ENCODE measurements around the gene COL7A1.
A peak's percentile ranks its signal among the peaks of the same experiment; 100 is the strongest.
"Not testable (repeated sequence)": the region's sequence is repeated elsewhere in the genome, so short reads cannot be mapped to it uniquely, and the experiment has no call there.

COL7A1 gene

DNA sequence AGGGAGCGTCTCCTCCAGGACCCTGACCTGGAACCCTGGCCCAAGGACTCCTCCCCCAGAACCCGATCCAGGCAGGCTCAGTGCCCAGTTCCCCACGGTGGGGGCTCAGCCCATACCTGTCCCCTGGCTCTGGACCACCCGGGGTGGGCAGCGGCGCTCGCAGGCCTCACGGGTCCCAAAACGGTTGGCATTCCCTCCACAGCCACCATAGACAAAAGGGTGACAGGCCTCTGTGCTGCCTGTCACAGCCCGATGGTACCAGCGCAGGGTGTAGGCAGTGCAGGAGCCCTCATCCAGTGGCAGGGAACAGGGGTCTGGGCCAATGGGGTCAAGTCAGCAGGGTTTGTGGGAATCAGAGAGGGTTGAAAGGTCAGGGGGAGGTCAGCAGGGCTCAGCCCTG, 30.5 kb downstream of the COL7A1 start:
- DNase-seq (ENCODE audit: low read depth in 1 of 2, low spot score in 1 of 2) = no peak

DNA sequence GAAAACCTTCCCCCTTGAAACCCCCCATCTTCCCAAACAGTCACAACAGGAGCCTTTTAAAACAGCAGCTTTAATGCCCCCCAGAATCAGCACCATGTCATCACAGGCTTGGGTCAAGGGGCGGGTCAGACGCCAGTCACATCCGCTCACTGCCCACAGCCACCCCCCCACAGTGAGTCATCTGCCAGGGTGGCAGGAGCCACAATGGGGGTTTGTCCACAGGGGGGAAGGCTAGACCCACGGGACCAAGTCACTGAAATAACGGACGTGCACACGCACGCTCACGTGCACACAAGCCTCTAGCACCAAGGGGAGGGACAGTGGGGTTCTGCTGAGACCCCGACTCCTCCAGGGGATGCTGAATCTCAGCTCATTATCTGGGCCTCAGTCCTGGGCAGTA, 31.1 kb downstream of the COL7A1 start:
- DNase-seq (ENCODE audit: low read depth in 1 of 2, low spot score in 1 of 2) = no peak

DNA sequence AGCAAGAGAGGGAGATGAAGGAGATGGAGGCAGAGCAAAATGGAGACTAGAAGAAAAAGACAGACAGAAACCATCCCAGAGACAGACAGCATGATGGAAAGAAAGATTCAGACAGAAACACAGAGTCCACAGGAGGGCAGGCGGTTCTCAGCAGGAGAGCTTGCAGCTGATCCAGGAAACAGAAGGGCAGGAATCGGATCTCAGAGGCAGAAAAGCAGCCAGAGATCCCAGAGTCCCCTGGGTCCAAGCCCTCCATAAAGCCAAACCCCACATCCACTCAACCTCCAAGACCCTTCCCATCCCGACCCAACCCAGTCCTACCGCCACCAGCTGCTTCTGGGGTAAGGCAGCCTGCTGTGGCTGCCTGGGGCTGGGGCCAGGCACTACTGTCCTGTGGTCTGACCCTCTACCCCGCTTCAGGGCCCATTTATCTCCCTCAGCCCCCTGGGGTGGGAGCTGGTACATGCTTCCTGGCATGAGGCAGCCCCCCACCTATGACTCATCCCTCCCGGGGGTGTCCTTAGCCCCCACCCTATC, 31.7 kb downstream of the COL7A1 start, which contains the start of gene UCN2:
Gene UCN2 (minus strand): TSS at position 400 of the 537 bp plus-strand sequence. CDS start 657 bp downstream, outside the sequence.
- no peak for DNase-seq (ENCODE audit: low read depth in 1 of 2, low spot score in 1 of 2)

DNA sequence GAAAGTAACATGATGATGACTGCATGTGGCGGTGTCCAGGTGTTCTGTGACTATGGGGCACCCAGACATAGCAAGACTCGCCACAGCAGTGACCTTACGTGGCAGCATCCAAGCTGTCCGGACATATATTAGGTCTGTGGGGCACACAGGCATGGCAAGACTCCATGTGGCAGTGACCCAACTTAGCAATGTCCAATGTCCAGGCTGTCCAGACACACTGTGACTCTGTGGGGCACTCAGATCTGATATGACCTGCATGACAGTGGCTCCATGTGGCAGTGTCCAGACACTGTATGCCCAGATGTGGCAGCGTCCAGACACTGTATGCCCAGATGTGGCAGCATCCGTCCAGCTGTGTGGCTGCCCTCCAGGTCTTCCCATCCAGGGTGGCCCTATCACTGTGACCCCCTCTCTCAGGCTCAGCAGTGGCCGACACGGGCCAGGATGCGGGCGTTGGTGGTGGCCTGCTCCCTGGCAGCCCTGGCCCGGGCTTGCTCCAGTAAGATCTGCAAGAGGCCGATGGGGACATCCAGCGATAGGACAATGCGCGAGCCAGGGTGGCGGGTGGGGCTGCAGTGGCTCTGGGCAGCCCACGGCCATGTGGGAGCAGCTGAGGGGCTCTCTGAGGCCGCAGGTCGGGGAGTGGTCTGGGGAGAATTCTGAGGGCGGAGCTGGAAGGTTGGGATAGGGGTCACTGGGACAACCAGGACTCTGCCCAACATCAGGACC, 32.6 kb downstream of the COL7A1 start:
- DNase-seq (ENCODE audit: low read depth in 1 of 2, low spot score in 1 of 2) = no peak

DNA sequence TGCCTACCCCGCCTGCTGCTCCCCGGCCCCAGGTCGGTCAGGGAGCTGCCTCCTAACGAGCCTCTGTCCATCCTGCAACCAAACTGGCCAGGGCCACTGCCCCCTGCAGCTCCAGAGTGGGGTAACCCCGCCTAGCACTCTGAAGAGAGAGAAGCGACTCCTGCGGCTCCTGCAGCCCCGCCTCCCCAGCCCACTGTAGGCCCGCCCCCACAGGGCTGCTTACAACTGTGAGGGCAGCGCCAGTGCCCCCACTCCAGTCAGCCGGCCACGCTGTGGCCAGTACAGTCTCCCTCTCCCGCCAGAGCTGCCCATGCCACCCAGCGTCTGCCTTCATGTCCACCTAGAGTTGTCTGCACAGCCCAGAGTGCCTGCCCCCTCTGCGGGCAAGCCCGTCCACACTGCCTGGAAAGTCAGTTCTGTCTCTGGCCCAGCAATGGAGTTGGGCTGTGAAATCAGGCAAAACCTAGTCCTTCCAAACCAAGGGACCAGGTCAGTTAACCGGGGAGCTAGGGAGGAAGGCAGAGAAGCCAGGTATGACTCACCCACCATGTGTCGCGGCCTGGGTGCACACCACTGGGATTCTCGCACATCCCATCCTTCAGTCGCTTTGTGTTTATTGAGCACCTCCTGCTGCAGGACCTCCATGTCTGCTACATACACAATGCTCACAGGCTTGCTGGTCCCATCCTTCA, 33.9 kb downstream of the COL7A1 start:
- DNase-seq (ENCODE audit: low read depth in 1 of 2, low spot score in 1 of 2) = no peak

DNA sequence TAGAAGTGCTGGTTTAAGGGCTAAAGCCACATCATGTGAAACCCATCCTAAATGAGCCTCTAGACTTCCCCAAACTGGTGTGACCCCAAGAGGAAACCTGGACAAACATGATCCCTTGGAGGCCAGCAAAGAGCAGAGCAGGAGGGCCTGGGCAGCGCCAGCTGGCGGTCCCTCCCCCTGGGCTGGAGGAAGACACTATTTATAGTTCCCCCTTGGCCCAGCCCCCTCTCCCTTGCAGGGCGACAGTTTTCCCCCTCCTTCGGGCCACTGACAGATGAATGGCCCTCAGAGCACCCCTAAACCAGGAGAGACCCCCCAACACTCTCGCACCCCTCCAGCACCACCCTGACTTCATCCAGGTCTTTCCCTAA, 34.5 kb downstream of the COL7A1 start:
- DNase-seq (ENCODE audit: low read depth in 1 of 2, low spot score in 1 of 2) = no peak

DNA sequence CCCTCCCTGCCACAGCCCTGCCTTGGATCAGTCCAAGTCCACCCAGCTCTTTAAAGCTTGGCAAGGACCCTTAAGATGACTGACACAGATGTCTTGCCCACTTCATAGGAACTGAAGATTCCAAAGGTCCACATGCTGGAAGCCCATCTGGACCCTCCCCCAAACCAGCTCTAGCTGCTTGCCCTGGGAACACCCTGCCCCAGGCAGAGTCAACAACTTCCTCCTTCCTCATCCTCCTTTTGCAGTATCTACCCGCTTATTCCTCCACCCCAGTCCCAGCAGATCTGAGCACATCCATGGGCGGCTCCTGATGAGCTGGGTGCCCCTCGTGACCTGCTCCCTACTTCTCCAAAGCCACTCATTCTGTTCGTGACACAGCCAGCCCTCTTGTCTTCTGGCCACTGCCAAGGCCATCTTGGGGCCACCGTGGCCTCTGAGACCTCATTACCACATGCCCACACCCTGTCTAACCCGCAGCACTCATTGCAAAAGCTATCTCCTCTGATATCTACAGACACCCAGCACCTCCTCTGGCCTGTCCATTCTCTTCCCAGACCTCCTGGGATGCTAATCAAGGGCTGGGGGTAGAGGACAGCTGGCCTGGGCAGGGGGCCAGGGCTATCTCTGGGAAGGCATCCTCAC, 36.5 kb downstream of the COL7A1 start:
- DNase-seq (ENCODE audit: low read depth in 1 of 2, low spot score in 1 of 2) = no peak

DNA sequence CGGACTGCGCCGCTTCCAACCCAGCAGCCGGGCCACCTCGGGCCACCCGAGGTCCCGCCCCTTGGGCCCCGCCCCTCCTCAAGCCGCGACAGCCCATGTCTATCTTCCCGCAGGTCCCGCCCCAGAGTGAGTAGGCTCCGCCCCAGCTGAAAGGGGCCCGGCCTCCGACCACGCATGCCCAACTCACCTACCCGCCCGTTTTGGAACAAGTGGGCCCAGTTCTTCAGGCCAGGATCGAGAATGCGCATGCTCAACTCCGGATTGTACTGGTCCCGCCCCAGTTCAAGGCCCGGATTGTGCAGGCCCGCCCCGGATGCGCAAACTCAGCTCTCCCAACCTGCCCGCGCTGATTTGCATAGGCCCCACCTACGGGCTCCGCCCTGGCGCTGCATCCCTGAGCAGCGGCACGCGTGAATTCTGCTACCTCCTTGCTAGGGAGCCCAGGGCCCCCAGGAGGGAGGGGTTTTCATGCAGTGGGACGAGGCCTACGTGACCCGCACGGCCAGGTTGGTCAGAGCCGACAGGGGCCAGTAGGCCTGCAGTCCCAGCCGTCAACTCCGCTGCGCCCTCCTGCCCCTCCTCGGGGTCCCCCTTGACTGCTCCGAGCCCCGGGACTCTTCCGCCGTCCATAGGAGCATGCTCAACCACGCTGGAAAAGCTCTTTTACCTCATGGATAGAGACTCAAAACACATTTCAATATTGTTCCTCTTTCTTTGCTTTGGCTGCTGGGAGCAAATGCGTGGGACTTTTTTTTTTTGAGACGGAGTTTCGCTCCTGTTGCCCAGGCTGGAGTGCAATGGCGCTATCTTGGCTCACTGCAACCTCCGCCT, 38.1 kb downstream of the COL7A1 start, which contains the start of gene PFKFB4:
Gene PFKFB4 (minus strand): TSS at position 8 of the 831 bp plus-strand sequence. CDS start 26 bp downstream, outside the sequence.
- DNase-seq (ENCODE audit: low read depth in 1 of 2, low spot score in 1 of 2) = peak; percentile 98 to 99

DNA sequence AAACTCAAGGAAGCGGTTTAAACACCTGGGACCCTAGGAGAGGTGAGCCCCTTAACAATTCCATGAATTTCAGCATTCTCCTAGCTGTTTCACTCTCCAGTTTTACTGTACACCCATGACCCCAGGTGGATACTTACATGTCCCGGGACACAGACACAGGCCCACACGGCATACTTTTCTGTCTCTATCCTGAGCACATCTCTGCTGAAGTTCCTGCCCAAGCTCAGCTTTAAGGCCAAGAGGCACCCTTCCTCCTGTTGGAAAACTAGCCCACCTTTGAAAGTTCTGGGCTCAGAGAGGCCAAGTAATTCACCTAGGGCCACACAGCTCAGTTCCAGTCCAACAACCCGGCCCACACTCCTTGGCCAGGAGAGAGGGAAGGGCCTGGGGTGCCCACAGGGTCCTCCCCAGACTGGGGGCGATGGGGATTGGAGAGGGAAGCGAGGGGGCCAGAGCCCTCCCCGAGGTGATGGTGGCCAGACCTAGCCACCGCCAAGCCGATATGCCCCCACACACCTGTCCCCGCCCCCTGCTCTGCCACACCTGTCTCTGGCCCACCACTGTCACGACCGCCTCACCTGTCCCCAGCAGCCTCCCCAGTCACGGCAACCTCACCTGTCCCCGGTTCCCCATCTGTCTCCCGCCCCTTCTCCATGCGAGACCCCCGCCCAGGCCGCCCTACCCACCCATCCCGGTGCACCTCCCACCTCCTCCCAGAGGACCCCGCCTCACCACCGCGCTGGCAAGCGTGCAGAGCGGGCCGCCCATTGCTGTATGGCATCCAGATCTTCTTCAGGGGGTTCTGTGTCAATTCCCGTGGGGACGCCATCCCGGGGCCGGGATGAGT, 39.0 kb downstream of the COL7A1 start:
- DNase-seq (ENCODE audit: low read depth in 1 of 2, low spot score in 1 of 2) = peak in 1 of 2 donors; percentile 8

DNA sequence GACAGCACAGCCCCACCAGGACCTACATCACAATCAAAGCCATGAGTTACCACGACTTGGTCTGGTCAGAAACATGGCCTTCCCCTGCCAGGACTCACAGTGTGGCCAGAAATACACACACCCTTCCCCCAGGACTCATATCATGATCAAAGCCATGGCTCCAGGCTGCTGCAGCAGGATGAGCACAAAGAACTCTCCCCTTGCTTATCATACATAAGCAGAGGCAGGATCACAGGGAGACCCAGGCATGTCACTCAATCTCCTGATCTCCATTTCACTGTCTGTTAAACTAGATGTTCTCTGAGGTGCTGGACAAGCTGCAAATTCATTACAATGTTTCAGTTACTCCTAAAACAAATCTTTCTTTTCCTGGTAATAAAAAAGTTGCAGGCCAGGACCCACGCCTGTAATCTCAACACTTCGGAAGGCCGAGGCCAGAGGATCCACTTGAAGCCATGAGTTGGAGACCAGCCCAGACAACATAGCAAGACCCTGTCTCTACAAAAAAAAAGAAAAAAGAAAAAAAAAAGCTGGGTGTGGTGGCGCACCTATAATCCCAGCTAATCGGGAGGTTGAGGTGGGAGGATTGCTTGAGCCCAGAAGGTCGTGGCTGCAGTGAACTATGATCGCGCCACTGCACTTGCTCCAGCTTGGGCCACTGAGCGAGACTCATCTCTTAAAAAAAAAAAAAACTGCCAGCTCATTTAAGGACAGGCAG, 39.7 kb downstream of the COL7A1 start:
- DNase-seq (ENCODE audit: low read depth in 1 of 2, low spot score in 1 of 2) = no peak

DNA sequence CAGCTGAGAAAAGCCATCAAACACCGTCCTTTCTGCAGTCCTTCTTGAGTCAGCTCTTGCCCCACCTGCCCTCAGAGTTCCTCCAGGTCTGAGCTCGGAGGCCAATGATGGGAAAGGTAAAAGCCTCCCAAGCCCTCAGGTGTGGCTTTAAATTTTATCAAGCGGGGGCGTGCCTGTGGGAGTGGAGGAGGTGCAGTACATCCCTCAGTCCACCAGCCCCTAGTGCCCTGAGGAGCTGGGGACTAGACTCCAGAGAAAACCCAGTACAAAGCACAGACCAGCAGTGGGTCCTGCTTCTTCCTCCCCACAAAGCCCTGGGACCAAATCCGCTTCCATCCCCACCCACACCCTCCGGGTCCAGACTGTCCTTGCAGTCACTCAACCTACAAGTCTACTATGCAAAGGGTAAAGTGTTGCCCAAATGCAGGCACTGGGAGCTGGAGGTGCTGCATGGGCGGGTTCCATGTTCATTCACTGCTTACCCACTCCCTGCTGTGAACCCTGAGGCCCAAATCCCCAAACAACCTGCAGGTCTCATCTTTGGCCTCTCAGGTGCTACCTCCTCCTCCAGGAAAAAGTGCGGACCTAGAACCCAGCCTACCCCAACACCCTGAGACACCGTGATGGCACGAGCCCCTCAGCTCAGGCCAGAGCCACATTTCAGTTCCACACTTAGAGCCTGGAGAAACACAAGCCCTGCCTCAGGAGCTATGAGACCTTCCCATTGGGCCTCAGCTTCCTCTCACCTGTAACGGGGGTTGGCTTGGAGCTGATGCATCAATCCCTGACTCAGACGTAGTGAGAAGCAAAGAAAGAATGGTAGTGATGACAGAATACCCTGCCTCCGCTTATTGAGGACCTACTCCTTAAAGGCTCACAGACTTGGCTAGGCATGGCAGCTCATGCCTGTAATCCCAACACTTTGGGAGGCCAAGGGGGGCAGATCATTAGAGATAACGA, 41.0 kb downstream of the COL7A1 start:
- no peak for DNase-seq (ENCODE audit: low read depth in 1 of 2, low spot score in 1 of 2)

DNA sequence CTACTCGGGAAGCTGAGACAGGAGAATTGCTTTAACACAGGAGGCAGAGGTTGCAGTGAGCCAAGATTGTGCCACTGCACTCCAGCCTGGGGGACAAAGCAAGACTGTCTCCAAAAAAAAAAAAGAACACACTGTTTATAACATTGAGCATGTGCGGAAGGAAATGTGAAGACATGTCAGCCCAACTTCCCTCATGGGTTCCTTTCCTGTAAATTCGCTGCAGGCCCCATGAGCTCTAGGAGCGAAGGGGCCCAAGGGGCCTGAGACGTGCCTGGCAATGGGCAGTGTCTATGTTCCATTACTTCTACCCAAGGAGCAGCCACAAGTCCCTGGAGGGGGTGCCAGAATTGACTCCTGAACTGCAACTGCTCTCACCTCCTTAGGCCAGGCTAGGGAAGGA, 41.8 kb downstream of the COL7A1 start:
- DNase-seq (ENCODE audit: low read depth in 1 of 2, low spot score in 1 of 2) = no peak

DNA sequence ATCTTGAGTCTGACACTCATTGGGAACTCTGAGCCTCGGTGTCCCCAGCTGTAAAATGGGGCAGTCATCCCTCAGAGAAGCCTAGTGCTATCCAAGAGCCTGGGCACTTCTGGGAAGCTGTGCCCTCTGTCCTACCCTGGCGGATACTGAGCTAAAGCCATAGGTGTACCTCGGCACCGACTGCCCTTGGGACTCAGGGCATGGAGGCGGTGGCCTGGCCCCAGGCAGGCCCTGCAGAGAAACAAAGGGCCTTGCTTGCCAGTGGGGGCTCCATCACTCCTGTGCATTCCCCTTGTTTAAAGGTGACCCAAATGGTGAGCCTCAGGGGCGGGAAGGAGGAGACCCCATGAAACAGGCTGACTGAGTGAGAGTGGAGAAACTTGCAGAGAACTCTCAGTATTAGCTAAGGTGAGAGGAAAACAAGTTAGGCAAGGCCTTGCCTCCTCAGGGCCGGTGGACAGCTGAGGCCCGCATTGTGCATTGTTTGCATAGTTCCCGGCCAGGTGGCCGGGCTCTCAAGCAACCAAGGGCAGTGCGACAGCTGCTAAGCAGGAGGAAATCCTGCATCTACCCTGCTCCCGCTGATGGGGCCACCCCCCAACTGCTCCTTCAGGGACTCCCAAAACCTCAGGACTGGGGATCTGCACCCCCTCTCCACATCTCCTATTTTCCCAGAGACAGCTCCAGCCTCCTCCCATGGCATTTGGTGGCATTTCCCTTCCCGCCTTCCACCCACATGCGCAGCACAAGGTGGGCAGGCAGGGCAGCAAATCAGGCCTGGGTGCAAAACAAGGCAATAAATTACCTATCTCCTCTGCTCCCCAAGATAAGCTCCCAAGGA, 42.8 kb downstream of the COL7A1 start:
- DNase-seq (ENCODE audit: low read depth in 1 of 2, low spot score in 1 of 2) = no peak

DNA sequence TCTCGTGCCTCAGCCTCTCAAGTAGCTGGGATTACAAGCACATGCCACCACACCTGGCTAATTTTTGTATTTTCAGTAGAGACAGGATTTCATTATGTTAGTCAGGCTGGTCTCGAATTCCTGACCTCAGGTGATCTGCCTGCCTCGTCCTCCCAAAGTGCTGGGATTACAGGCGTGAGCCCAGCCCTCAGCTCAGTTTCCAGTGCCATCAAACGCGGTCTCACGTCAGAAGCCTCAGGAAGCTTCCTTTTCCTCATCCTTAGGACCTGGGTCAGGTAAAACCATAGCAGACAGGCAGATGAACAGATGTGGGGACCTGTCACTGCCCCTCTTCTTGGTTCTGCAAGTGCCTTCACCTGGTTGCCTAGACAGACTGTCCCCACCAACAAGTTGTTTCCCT, 43.5 kb downstream of the COL7A1 start:
- not testable (repeated sequence) for DNase-seq (ENCODE audit: low read depth in 1 of 2, low spot score in 1 of 2)

DNA sequence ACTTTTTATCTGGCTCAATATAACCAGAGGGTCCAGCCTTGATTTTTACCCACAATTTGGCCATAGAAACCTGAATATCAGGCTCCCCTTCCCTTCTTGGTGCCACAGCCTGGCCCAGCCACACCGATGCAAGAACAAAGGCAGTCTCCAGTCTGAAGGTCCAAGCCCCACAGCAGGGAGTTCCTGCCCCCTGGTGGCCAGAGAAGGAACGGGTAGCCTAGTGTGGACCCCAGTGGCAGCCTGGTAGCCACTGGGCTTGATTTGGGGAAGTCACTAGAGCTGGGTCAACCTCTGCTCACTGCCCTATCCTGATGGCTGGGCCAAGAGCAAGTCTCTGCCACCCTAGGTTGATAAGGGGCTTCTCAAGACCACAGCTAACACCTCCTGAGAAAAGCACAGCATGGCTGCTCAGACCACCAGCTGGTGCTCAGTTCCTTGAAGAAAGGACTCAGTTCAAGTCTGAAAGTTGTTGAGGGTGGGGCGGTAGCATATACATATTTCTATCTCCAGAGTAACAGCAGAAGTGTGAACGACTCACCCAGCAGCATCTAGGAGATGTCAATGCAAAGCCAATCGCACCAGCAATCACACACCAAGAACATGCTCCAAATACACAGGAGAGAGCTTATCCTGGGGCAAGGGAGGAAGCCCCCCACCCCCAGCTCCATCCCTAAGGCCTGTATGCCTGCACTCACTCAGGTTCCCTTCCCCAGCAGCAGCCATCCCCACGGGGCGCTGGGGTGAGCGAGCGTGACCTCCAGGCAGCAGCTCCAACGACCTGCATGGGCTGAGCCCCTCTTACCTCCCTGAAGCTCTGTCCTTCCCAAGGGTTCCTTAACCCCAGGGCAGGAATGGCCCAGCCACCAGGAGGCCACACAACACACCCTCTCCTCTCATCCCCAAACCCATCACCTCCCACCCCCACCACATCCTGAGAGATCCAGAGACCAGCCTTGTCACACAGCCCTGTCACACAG, 46.1 kb downstream of the COL7A1 start:
- DNase-seq (ENCODE audit: low read depth in 1 of 2, low spot score in 1 of 2) = peak; percentile 65 to 76

DNA sequence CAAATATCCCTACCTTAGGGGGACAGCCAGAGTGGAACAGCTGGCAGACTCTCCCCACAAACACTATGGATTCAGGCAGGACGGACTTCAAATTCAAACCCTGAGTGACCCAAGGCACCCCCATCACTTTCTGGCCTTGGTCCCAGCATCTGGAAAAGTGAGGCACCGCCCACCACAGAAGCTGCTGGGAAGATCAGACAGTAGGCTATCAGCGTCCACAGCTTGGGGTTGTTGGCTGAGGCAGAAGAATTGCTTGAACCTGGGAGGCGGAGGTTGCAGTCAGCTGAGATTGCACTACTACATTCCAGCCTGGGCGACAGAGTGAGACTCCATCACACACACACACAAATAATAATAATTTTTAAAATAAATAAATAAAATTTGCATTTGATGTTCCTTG, 47.0 kb downstream of the COL7A1 start:
- DNase-seq (ENCODE audit: low read depth in 1 of 2, low spot score in 1 of 2) = no peak
